T-helper 22 cell (primary cell): Measurements from ENCODE around the gene PPP5C.
"Not testable (repeated sequence)": the region's sequence is repeated elsewhere in the genome, so short reads cannot be mapped to it uniquely, and the experiment has no call there.

Source experiments
- DNase-seq: peaks from one replicate; pipeline ENCODE4 v3.0.0-alpha.2; 2020; ENCODE audit warnings: low read depth

Gene PPP5C

DNA sequence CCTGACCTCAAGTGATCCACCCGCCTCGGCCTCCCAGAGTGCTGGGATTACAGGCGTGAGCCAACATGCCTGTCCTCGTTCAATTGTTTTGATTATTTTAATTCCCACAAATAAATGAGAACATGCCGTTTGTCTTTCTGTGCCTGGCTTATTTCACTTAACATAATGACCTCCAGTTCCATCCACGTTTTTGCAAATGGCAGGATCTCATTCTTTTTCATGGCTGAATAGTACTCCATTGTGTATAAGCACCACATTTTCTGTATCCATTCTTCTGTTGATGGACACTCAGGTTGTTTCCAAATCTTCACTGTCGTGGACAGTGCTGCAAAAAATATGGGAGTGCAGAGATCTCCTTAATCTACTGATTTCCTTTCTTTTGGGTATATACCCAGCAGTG lies 86.6 kb downstream of the PPP5C start:
- DNase-seq, result not testable (repeated sequence)

DNA sequence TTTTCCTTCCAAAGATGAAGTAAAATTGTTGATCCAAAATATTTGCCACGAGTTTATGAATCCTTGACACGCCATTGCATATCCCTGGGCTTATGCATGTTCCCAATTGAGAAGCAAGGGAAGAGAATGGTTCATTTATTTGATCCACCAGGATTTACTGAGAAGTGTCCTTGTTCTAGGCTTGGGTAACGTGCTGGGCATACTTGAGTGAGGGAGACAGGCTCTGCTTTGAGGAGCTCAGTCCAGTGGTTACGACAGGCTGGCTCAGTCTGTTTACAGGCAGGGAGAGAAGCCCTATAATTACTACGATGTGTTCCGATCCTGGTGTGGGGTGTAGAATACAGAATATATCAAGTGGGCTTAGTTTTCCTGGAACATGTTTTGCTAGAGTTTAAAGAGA lies 88.1 kb downstream of the PPP5C start:
- DNase-seq, result no peak

DNA sequence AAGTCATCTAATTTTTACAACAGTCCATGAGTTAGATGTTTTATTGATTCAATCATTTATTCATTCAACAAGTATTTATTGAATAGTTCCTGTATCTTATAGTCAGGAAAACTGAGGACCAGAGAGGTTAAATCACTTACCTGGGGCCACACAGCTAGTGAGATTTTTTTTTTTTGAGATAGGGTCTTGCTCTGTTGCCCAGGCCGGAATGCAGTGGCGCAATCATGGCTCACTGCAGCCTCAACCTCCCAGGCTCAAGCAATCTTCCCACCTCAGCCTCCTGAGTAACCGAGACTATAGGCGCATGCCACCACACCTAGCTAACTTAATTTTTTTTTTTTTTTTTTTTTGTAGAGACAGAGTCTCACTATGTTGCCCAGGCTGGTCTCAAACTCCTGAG lies 88.8 kb downstream of the PPP5C start:
- DNase-seq, result not testable (repeated sequence)
